K562 (cell line): ENCODE measurements around the gene ZSCAN1. TPM values are rescaled to one million over a fixed set of nuclear protein-coding genes. Genes with fewer than 3 reads are reported as not detected.

ENCODE experiments used
- BCOR ChIP-seq: fragments of 450-650 bp; IDR thresholded peaks from 2 replicates; pipeline ENCODE4 v1.6.1; 2016
- CBFA2T2 ChIP-seq: fragments of 450-650 bp; conservative IDR thresholded peaks from 2 replicates; pipeline ENCODE4 v1.6.1; 2017; ENCODE audit warnings: mild to moderate bottlenecking
- CBX8 ChIP-seq: fragments of 200-600 bp; sonication (generic); IDR thresholded peaks from 2 replicates; pipeline ENCODE4 v1.6.1; 2012; ENCODE audit warnings: borderline replicate concordance, mixed run types, low read depth, mild to moderate bottlenecking, moderate library complexity, mixed read lengths, low read length, control low read depth, inconsistent platforms; ENCODE audit not compliant: poor library complexity, severe bottlenecking; ENCODE audit errors: extremely low read depth
- CSDE1 ChIP-seq, 2 experiments: fragments of 450-650 bp; IDR thresholded peaks; 2 replicates each; pipeline ENCODE4 v1.6.1; 2016; ENCODE audit warnings: mild to moderate bottlenecking in 1 of 2
- FOXJ3 ChIP-seq: sonication (generic); formaldehyde crosslinking; IDR thresholded peaks from 2 replicates; pipeline ENCODE4 v1.4.0; 2020; ENCODE audit warnings: mild to moderate bottlenecking, missing genetic modification reagents
- GTF3C2 ChIP-seq: IDR thresholded peaks from 3 replicates; pipeline ENCODE4 v1.6.1; 2011; ENCODE audit warnings: borderline replicate concordance, mild to moderate bottlenecking, moderate library complexity; ENCODE audit not compliant: insufficient read length; ENCODE audit errors: extremely low read depth
- HLTF ChIP-seq: fragments of 450-650 bp; IDR thresholded peaks from 2 replicates; pipeline ENCODE4 v1.6.1; 2016
- HMG20A ChIP-seq: fragments of 450-650 bp; formaldehyde crosslinking; conservative IDR thresholded peaks from 2 replicates; pipeline ENCODE4 v1.4.0; 2020; ENCODE audit warnings: mild to moderate bottlenecking, mixed read lengths
- HNRNPK ChIP-seq: fragments of 200-400 bp; formaldehyde crosslinking; IDR thresholded peaks from one replicate; pipeline ENCODE4 v1.6.1; 2018; ENCODE audit warnings: mild to moderate bottlenecking, low read depth, low read length; ENCODE audit not compliant: poor library complexity, severe bottlenecking
- MED1 ChIP-seq: sonication (generic); formaldehyde crosslinking; IDR thresholded peaks from 2 replicates; pipeline ENCODE4 v1.8.1; 2023; ENCODE audit warnings: missing genetic modification reagents, borderline replicate concordance
- MNT ChIP-seq, 2 experiments: fragments of 450-650 bp; conservative IDR thresholded peaks; 2 replicates each; pipeline ENCODE4 v1.6.1; 2017; ENCODE audit warnings: mild to moderate bottlenecking in 2 of 2, moderate library complexity in 2 of 2
- NR2C2 ChIP-seq, 2 experiments: fragments of 200-800 bp in 1 of 2; sonication (Bioruptor generic) in 1 of 2; sonication (generic) in 1 of 2; formaldehyde crosslinking in 1 of 2; IDR thresholded peaks; 2 replicates each; pipeline versions ENCODE4 v1.6.1 to v1.8.0; 2016 to 2022; ENCODE audit warnings: mild to moderate bottlenecking in 1 of 2, missing compliant biosample characterization in 1 of 2, missing genetic modification characterization in 1 of 2, missing genetic modification reagents in 1 of 2
- POLR3A ChIP-seq: IDR thresholded peaks from 2 replicates; pipeline ENCODE4 v1.6.1; 2011; ENCODE audit warnings: borderline replicate concordance, mild to moderate bottlenecking, moderate library complexity; ENCODE audit not compliant: insufficient read length, insufficient read depth; ENCODE audit errors: extremely low read depth
- PRMT5 ChIP-seq: sonication (generic); formaldehyde crosslinking; IDR thresholded peaks from 2 replicates; pipeline ENCODE4 v1.5.0; 2020; ENCODE audit warnings: missing genetic modification reagents
- PURB ChIP-seq: sonication (generic); formaldehyde crosslinking; IDR thresholded peaks from 2 replicates; pipeline ENCODE4 v1.9.0; 2021; ENCODE audit warnings: low read depth, mild to moderate bottlenecking, missing genetic modification reagents
- RBM17 ChIP-seq: fragments of 200-400 bp; formaldehyde crosslinking; IDR thresholded peaks from 2 replicates; pipeline ENCODE4 v1.6.1; 2017; ENCODE audit warnings: low read depth, mild to moderate bottlenecking, low read length, borderline replicate concordance
- SAFB ChIP-seq: fragments of 200-400 bp; formaldehyde crosslinking; IDR thresholded peaks from 2 replicates; pipeline ENCODE4 v1.6.1; 2017; ENCODE audit warnings: low read depth, low read length, borderline replicate concordance
- SIN3A ChIP-seq, 2 experiments: fragments of 150-350 bp in 1 of 2; IDR thresholded peaks; 2 replicates each; pipeline ENCODE4 v1.6.1; 2011 to 2016; ENCODE audit warnings: borderline replicate concordance in 2 of 2, low read depth in 2 of 2, low read length in 2 of 2, mild to moderate bottlenecking in 2 of 2, moderate library complexity in 2 of 2; ENCODE audit not compliant: control insufficient read depth in 1 of 2
- SIX5 ChIP-seq, 2 experiments: IDR thresholded peaks; 2 replicates each; pipeline ENCODE4 v1.6.1; 2011; ENCODE audit warnings: low read length in 2 of 2, borderline replicate concordance in 1 of 2, low read depth in 1 of 2, mild to moderate bottlenecking in 1 of 2, moderate library complexity in 1 of 2; ENCODE audit not compliant: insufficient read depth in 1 of 2
- SRSF9 ChIP-seq: fragments of 200-400 bp; formaldehyde crosslinking; IDR thresholded peaks from 2 replicates; pipeline ENCODE4 v1.6.1; 2017; ENCODE audit warnings: low read depth, low read length, borderline replicate concordance
- TAF7 ChIP-seq: fragments of 450-650 bp; IDR thresholded peaks from 2 replicates; pipeline ENCODE4 v1.6.1; 2016; ENCODE audit warnings: missing genetic modification characterization, missing compliant biosample characterization
- ZNF511 ChIP-seq: sonication (generic); formaldehyde crosslinking; IDR thresholded peaks from 2 replicates; pipeline ENCODE4 v1.8.0; 2022; ENCODE audit warnings: mild to moderate bottlenecking, missing genetic modification reagents
- ZNF644 ChIP-seq: fragments of 200-800 bp; sonication (Bioruptor generic); IDR thresholded peaks from 2 replicates; pipeline ENCODE4 v1.6.1; 2016; ENCODE audit warnings: low read depth, missing genetic modification characterization, missing compliant biosample characterization
- polyA plus RNA-seq, 8 experiments: library from polyadenylated mRNA; depleted of rRNA in 4 of 8; stranded (reverse) in 5 of 8; unstranded in 3 of 8; fragments of >200 nt; fragmentation: Nextera tagmentation in 2 of 8; fragmentation: Illumina TruSeq in 1 of 8; extraction: Ambion mirVana in 2 of 8; extraction: Trizol in 1 of 8; gene quantifications; 2 replicates each; pipeline versions ENCODE4 v1.2.1 to v1.2.3, GENCODE V29; 2011 to 2014; ENCODE audit warnings: inconsistent platforms in 1 of 8, missing spikeins in 1 of 8
- total RNA-seq, 7 experiments: library from RNA; depleted of rRNA in 6 of 7; stranded (reverse); fragments of >200 nt in 6 of 7; fragmentation: Illumina TruSeq in 2 of 7; extraction: Trizol in 2 of 7; gene quantifications; 2 replicates each; pipeline versions ENCODE4 v1.2.1 to v1.2.3, GENCODE V29; 2011 to 2021; ENCODE audit warnings: low replicate concordance in 1 of 7

Gene ZSCAN1
- total and polyA plus RNA-seq, 9 of the 15 experiments (the other 6 are each of a cell fraction or from before 2014, with no cell fraction given): not detected

GRCh38 chr19:58009666-58010301, 24.0 kb upstream of the ZSCAN1 start (continued):
- no peak for TF ChIP-seq MED1
- no peak for TF ChIP-seq HLTF
- TF ChIP-seq BCOR: no peak
- peak in 1 of 2 experiments; percentile 47; a peak in 1 of 4 replicates for TF ChIP-seq MNT (conservative IDR thresholded peaks at IDR 0.05)
- TF ChIP-seq SRSF9: no peak
- no peak for TF ChIP-seq FOXJ3 (CRISPR knock-in tag)
- no peak for TF ChIP-seq ZNF644 (tag)
- TF ChIP-seq SIN3A (IDR thresholded peaks at IDR 0.05; ENCODE audit: borderline replicate concordance in 2 of 2, control insufficient read depth in 1 of 2, low read depth in 2 of 2, low read length in 2 of 2): peak in 1 of 2 experiments; percentile 22; a peak in 1 of 4 replicates
- TF ChIP-seq NR2C2 (CRISPR knock-in tag; IDR thresholded peaks at IDR 0.05): no peak
- no peak for TF ChIP-seq NR2C2 (tag; IDR thresholded peaks at IDR 0.05)
- no peak for TF ChIP-seq PURB (CRISPR knock-in tag)
- no peak for TF ChIP-seq CBX8
- TF ChIP-seq SAFB: no peak
- no peak for TF ChIP-seq ZNF511 (CRISPR knock-in tag)
- TF ChIP-seq CSDE1 (IDR thresholded peaks at IDR 0.05): no peak
- no peak for TF ChIP-seq PRMT5 (CRISPR knock-in tag)
- no peak for TF ChIP-seq HMG20A (CRISPR knock-in tag)
- TF ChIP-seq TAF7 (tag): no peak
- no peak for TF ChIP-seq CBFA2T2
- no peak for TF ChIP-seq RBM17
- no peak for TF ChIP-seq SIX5 (IDR thresholded peaks at IDR 0.05; ENCODE audit: borderline replicate concordance in 1 of 2, insufficient read depth in 1 of 2, low read depth in 1 of 2, low read length in 2 of 2)
- no peak for TF ChIP-seq HNRNPK
- no peak for TF ChIP-seq GTF3C2
- no peak for TF ChIP-seq POLR3A
